ENCODE results near the gene RAB3D.
"Not testable (repeated sequence)": the region's sequence is repeated elsewhere in the genome, so short reads cannot be mapped to it uniquely, and the experiment has no call there.

RAB3D gene

GRCh38 chr19:11337080-11337479 is 2.4 kb downstream of the RAB3D start:
- no peak for DNase-seq

GRCh38 chr19:11335449-11336146 is 3.9 kb downstream of the RAB3D start:
- DNase-seq, result no peak

- DNase-seq, result not testable (repeated sequence)
Measured at GRCh38 chr19:11333838-11334237, 5.6 kb downstream of the RAB3D start.

GRCh38 chr19:11332822-11333221 is 6.6 kb downstream of the RAB3D start:
- DNase-seq, result no peak

- DNase-seq, result no peak
Measured at GRCh38 chr19:11331502-11331901, 8.0 kb downstream of the RAB3D start.

GRCh38 chr19:11330127-11330526 is 9.3 kb downstream of the RAB3D start:
- no peak for DNase-seq

- no peak for DNase-seq
Measured at GRCh38 chr19:11325544-11325943, 13.9 kb downstream of the RAB3D start.

- no peak for DNase-seq
Measured at GRCh38 chr19:11324748-11325389, 14.6 kb downstream of the RAB3D start.

GRCh38 chr19:11324079-11324661 is 15.3 kb downstream of the RAB3D start:
- peak; percentile 93 for DNase-seq

GRCh38 chr19:11323601-11324078 is 15.8 kb downstream of the RAB3D start:
- DNase-seq, result no peak

- no peak for DNase-seq
Measured at GRCh38 chr19:11322269-11323024, 17.0 kb downstream of the RAB3D start.

GRCh38 chr19:11321191-11322126 is 18.0 kb downstream of the RAB3D start:
- DNase-seq, result no peak

- DNase-seq, result not testable (repeated sequence)
Measured at GRCh38 chr19:11320278-11320995, 19.0 kb downstream of the RAB3D start.

GRCh38 chr19:11306337-11306736 is 33.1 kb downstream of the RAB3D start:
- no peak for DNase-seq

GRCh38 chr19:11304936-11305335 is 34.5 kb downstream of the RAB3D start:
- DNase-seq, result no peak

GRCh38 chr19:11300811-11301120 is 38.7 kb downstream of the RAB3D start:
- DNase-seq, result no peak

- no peak for DNase-seq
Measured at GRCh38 chr19:11299946-11300810, 39.3 kb downstream of the RAB3D start.

GRCh38 chr19:11296264-11296663 is 43.2 kb downstream of the RAB3D start:
- peak; percentile 11 for DNase-seq

- no peak for DNase-seq
Measured at GRCh38 chr19:11295665-11296245, 43.7 kb downstream of the RAB3D start, which contains the start of gene TSPAN16. TSS of gene TSPAN16 (plus strand) at chr19:11296160. CDS start at chr19:11296298, 138 bp downstream.

GRCh38 chr19:11295180-11295579 is 44.3 kb downstream of the RAB3D start:
- no peak for DNase-seq
